Measurements from ENCODE around the gene UPK1A. TPM values are rescaled to one million over a fixed set of nuclear protein-coding genes. Genes with fewer than 3 reads are reported as not detected.

UPK1A gene
- total RNA-seq, 4 donors from 2014 or later = 4.6 to 18.7 (median 9.8) TPM; not detected in 1

- Histone ChIP-seq H3K27me3 (no peaks in the 10 kb centered on the region), H3K27ac (no peak overlapping the region), H3K36me3 (no peaks in the 10 kb centered on the region), H3K4me1 (peaks cover 0 to 10% (median 0%) of the 10 kb centered on the region in 3 donors), H3K9me3 (no peaks in the 10 kb centered on the region), H3K4me3 (no peak overlapping the region)
- DNase-seq = no peak
- no peak for TF ChIP-seq POLR2A (IDR thresholded peaks at IDR 0.05)
- intact Hi-C loops (cut with DNase I) = loop anchor here (2.0 kb wide), 1 partner anchor 21 kb away; no protein-coding TSS in a partner anchor
- 76 to 83% methylated on average over 2 of the region's 2 CpGs for WGBS, 2 donors
These were observed 29.6 kb downstream of the UPK1A start for GRCh38 chr19:35695895-35696422.

GRCh38 chr19:35696835-35697234, 30.5 kb downstream of the UPK1A start:
- WGBS, 2 donors = 40 to 52% methylated on average over 2 to 3 of the region's 4 CpGs
- intact Hi-C loops (cut with DNase I) = no loop called here
- Histone ChIP-seq H3K27ac (no peak overlapping the region), H3K9me3 (no peaks in the 10 kb centered on the region), H3K27me3 (no peaks in the 10 kb centered on the region), H3K36me3 (no peaks in the 10 kb centered on the region), H3K4me3 (no peak overlapping the region), H3K4me1 (peaks cover 0 to 9% (median 3%) of the 10 kb centered on the region in 3 donors)
- no peak for DNase-seq
- TF ChIP-seq POLR2A (IDR thresholded peaks at IDR 0.05) (no peak), CTCF (IDR thresholded peaks at IDR 0.05) (no peak)

- Histone ChIP-seq H3K36me3 (no peaks in the 10 kb centered on the region), H3K4me3 (peak overlapping the region; percentile 41 to 72 (median 60)), H3K27ac (peak overlapping the region; percentile 25 to 71 (median 58)), H3K4me1 (peaks cover 3 to 30% (median 11%) of the 10 kb centered on the region in 3 donors), H3K27me3 (peaks cover 0 to 8% (median 0%) of the 10 kb centered on the region in 4 donors), H3K9me3 (no peaks in the 10 kb centered on the region)
- 0% methylated on average over 7 to 15 of the region's 50 CpGs for WGBS, 2 donors
- intact Hi-C loops (cut with DNase I) = no loop called here
- peak; percentile 83 for DNase-seq
- TF ChIP-seq CTCF (IDR thresholded peaks at IDR 0.05) (no peak), POLR2A (IDR thresholded peaks at IDR 0.05) (peak in 2 of 4 donors; percentile 33 to 46)
These were observed 36.1 kb downstream of the UPK1A start for GRCh38 chr19:35702223-35703012.

GRCh38 chr19:35703343-35703742, 37.0 kb downstream of the UPK1A start:
- Histone ChIP-seq H3K9me3 (no peaks in the 10 kb centered on the region), H3K27me3 (peaks cover 0 to 8% (median 0%) of the 10 kb centered on the region in 4 donors), H3K4me3 (no peak overlapping the region), H3K36me3 (no peaks in the 10 kb centered on the region), H3K27ac (peak overlapping the region in 1 of 4 donors; percentile 52), H3K4me1 (peaks cover 3 to 38% (median 11%) of the 10 kb centered on the region in 3 donors)
- 49 to 60% methylated on average over 1 to 8 of the region's 9 CpGs for WGBS, 2 donors
- DNase-seq = no peak
- intact Hi-C loops (cut with DNase I) = no loop called here
- TF ChIP-seq CTCF (IDR thresholded peaks at IDR 0.05) (no peak), POLR2A (IDR thresholded peaks at IDR 0.05) (no peak)

- Histone ChIP-seq H3K27ac (no peak within 1 kb of the TSS), H3K4me3 (no peak within 1 kb of the TSS), H3K27me3 (peaks cover 0 to 8% (median 0%) of the 10 kb centered on the region in 4 donors), H3K36me3 (no peaks in the 10 kb centered on the region), H3K9me3 (no peaks in the 10 kb centered on the region), H3K4me1 (peaks cover 3 to 46% (median 11%) of the 10 kb centered on the region in 3 donors)
- DNase-seq = no peak
- intact Hi-C loops (cut with DNase I) = no loop called here
- TF ChIP-seq POLR2A (IDR thresholded peaks at IDR 0.05) (no peak), CTCF (IDR thresholded peaks at IDR 0.05) (no peak)
- 47 to 54% methylated on average over 3 to 10 of the region's 24 CpGs for WGBS, 2 donors
These were observed 37.9 kb downstream of the UPK1A start, which contains the start of gene ZBTB32 for GRCh38 chr19:35704218-35704617. ZBTB32 (plus strand) TSS chr19:35704558; CDS start chr19:35714627, 10,069 bp downstream.

All from esophagus squamous epithelium (tissue), 5 donors.